KMS-11 (cell line): ENCODE results near the gene SUGCT.

Experiments
- H2AFZ ChIP-seq: fragments of 200-600 bp; sonication (generic); 2 replicates; pipeline ENCODE4 v1.6.1; 2016; ENCODE audit warnings: antibody characterized with exemption, mixed run types, low read depth
- H3K27ac ChIP-seq: fragments of 200-600 bp; sonication (generic); 2 replicates; pipeline ENCODE4 v1.6.1; 2016; ENCODE audit warnings: mild to moderate bottlenecking, mixed run types
- H3K27me3 ChIP-seq: fragments of 200-600 bp; sonication (generic); 2 replicates; pipeline ENCODE4 v1.6.1; 2017; ENCODE audit warnings: mild to moderate bottlenecking, low read depth, mixed run types, moderate library complexity; ENCODE audit not compliant: insufficient read depth
- H3K36me3 ChIP-seq: fragments of 200-600 bp; sonication (generic); 2 replicates; pipeline ENCODE4 v1.6.1; 2017; ENCODE audit warnings: mild to moderate bottlenecking, mixed run types; ENCODE audit not compliant: insufficient read depth
- H3K4me1 ChIP-seq: fragments of 200-600 bp; sonication (generic); 2 replicates; pipeline ENCODE4 v1.6.1; 2016; ENCODE audit warnings: mild to moderate bottlenecking, low read depth, mixed run types; ENCODE audit not compliant: poor library complexity, severe bottlenecking
- H3K4me2 ChIP-seq: fragments of 200-600 bp; sonication (generic); 2 replicates; pipeline ENCODE4 v1.7.0; 2016; ENCODE audit warnings: mild to moderate bottlenecking, mixed run types
- H3K4me3 ChIP-seq: fragments of 200-600 bp; sonication (generic); IDR thresholded peaks from 2 replicates; pipeline ENCODE4 v1.6.1; 2017; ENCODE audit warnings: low read depth, low read length, mixed read lengths; ENCODE audit not compliant: insufficient read depth
- H3K79me2 ChIP-seq: fragments of 200-600 bp; sonication (generic); 2 replicates; pipeline ENCODE4 v1.6.1; 2016; ENCODE audit warnings: low read depth, mixed run types; ENCODE audit not compliant: insufficient read depth
- H3K9ac ChIP-seq: fragments of 200-600 bp; sonication (generic); 2 replicates; pipeline ENCODE4 v1.6.1; 2016; ENCODE audit warnings: mild to moderate bottlenecking, mixed run types
- H4K20me1 ChIP-seq: fragments of 200-600 bp; sonication (generic); 2 replicates; pipeline ENCODE4 v1.6.1; 2016; ENCODE audit warnings: mild to moderate bottlenecking, mixed run types; ENCODE audit not compliant: insufficient read depth
- CTCF ChIP-seq: fragments of 200-600 bp; sonication (generic); conservative IDR thresholded peaks from 2 replicates; pipeline ENCODE4 v1.6.1; 2017; ENCODE audit warnings: low read depth, mild to moderate bottlenecking, antibody characterized with exemption, low read length, moderate library complexity, mixed read lengths

Gene SUGCT

GRCh38 chr7:40749877-40750276 is 615.1 kb downstream of the SUGCT start:
- Histone ChIP-seq H3K9ac (no peak overlapping the region), H3K4me1 (no peaks in the 10 kb centered on the region), H4K20me1 (no peaks in the 10 kb centered on the region), H3K79me2 (no peaks in the 10 kb centered on the region), H3K27me3 (no peaks in the 10 kb centered on the region), H3K27ac (no peak overlapping the region), H3K36me3 (no peaks in the 10 kb centered on the region), H3K4me2 (no peak overlapping the region), H3K4me3 (no peak overlapping the region), H2AFZ (no peak overlapping the region)
- TF ChIP-seq CTCF = no peak

- Histone ChIP-seq H3K27me3 (no peaks in the 10 kb centered on the region), H4K20me1 (no peaks in the 10 kb centered on the region), H3K4me3 (no peak overlapping the region), H3K36me3 (no peaks in the 10 kb centered on the region), H3K4me2 (no peak overlapping the region), H2AFZ (no peak overlapping the region), H3K79me2 (no peaks in the 10 kb centered on the region), H3K27ac (no peak overlapping the region), H3K9ac (no peak overlapping the region), H3K4me1 (no peaks in the 10 kb centered on the region)
- TF ChIP-seq CTCF = no peak
These were observed 618.6 kb downstream of the SUGCT start for GRCh38 chr7:40753455-40753854.

GRCh38 chr7:40755438-40755837 is 620.6 kb downstream of the SUGCT start:
- no peaks in the 10 kb centered on the region for H4K20me1 ChIP-seq
- no peak overlapping the region for H3K4me3 ChIP-seq
- H3K27ac ChIP-seq = no peak overlapping the region
- no peaks in the 10 kb centered on the region for H3K27me3 ChIP-seq
- H3K36me3 ChIP-seq = no peaks in the 10 kb centered on the region
- H3K4me1 ChIP-seq = no peaks in the 10 kb centered on the region
- H3K79me2 ChIP-seq = no peaks in the 10 kb centered on the region
- no peak for TF ChIP-seq CTCF
- H3K4me2 ChIP-seq = no peak overlapping the region
- H3K9ac ChIP-seq = no peak overlapping the region
- no peak overlapping the region for H2AFZ ChIP-seq

GRCh38 chr7:40757109-40757508 is 622.3 kb downstream of the SUGCT start:
- Histone ChIP-seq H4K20me1 (no peaks in the 10 kb centered on the region), H3K27ac (no peak overlapping the region), H3K79me2 (no peaks in the 10 kb centered on the region), H3K9ac (no peak overlapping the region), H3K4me3 (no peak overlapping the region), H3K36me3 (no peaks in the 10 kb centered on the region), H2AFZ (no peak overlapping the region), H3K4me2 (no peak overlapping the region), H3K27me3 (no peaks in the 10 kb centered on the region), H3K4me1 (no peaks in the 10 kb centered on the region)
- TF ChIP-seq CTCF = no peak

GRCh38 chr7:40758590-40758989 is 623.8 kb downstream of the SUGCT start:
- Histone ChIP-seq H3K4me2 (no peak overlapping the region), H3K4me1 (no peaks in the 10 kb centered on the region), H3K9ac (no peak overlapping the region), H4K20me1 (no peaks in the 10 kb centered on the region), H3K36me3 (no peaks in the 10 kb centered on the region), H3K4me3 (no peak overlapping the region), H2AFZ (no peak overlapping the region), H3K27ac (no peak overlapping the region), H3K27me3 (no peaks in the 10 kb centered on the region), H3K79me2 (no peaks in the 10 kb centered on the region)
- TF ChIP-seq CTCF = no peak
